ENCODE data around the gene ABCF3. TPM values are rescaled to one million over a fixed set of nuclear protein-coding genes. Genes with fewer than 3 reads are reported as not detected.
A peak's percentile ranks its signal among the peaks of the same experiment; 100 is the strongest.

Gene ABCF3
- polyA plus RNA-seq, 1 donor = 53.2 TPM

DNA sequence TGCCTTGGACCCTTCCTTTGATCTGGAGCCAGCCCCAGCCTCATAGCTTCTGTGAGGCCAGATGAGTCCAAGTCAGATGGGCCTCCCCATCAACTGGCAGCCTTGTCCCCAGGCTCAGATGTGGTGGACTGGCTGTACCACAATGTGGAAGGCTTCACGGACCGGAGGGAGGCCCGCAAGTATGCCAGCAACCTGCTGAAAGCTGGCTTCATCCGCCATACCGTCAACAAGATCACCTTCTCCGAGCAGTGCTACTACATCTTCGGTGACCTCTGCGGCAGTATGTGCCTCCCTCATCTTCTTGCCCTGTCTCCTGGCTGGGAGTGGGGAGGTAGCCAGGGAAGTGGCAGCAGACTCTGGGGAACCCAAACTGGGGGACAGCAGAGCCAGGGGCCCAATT, 18.2 kb upstream of the ABCF3 start:
- DNase-seq (ENCODE audit: low read depth) = no peak

DNA sequence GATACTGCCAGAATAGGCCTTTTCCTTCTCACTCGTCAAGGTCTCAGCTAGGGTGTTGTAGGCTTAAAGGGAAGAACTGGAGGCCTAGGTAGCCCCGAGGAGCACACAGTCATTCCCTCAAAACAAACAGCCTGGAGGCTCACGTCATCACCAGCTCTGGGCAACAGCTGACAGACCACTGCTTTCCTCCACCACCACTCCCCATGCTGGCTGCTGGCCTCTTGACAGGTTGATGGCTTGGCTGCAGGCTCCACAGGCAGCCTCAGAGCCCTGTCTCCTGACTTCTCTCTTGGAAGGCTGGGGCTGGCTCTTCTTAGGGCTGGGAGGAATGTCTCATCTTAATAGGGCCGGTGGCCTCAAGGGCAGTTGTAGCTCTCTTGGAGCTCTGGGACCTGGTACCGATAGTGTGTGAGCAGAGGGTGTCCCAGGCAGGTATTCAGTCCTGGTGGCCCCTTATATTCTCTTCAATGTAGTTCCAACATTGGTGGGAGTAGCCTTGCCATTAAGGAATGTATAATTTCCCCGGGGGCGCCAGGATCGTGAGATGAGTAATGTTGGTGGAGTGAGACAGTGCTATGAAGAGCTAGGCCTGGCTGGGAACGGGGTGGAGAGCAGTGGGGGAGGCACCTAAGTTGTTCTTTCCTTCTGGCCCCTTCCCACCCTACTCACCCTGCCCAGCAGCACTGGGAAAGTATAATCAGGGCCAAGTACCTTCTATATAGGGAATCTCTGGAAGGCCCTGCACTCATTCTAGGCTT, 17.5 kb upstream of the ABCF3 start:
- DNase-seq (ENCODE audit: low read depth) = no peak

DNA sequence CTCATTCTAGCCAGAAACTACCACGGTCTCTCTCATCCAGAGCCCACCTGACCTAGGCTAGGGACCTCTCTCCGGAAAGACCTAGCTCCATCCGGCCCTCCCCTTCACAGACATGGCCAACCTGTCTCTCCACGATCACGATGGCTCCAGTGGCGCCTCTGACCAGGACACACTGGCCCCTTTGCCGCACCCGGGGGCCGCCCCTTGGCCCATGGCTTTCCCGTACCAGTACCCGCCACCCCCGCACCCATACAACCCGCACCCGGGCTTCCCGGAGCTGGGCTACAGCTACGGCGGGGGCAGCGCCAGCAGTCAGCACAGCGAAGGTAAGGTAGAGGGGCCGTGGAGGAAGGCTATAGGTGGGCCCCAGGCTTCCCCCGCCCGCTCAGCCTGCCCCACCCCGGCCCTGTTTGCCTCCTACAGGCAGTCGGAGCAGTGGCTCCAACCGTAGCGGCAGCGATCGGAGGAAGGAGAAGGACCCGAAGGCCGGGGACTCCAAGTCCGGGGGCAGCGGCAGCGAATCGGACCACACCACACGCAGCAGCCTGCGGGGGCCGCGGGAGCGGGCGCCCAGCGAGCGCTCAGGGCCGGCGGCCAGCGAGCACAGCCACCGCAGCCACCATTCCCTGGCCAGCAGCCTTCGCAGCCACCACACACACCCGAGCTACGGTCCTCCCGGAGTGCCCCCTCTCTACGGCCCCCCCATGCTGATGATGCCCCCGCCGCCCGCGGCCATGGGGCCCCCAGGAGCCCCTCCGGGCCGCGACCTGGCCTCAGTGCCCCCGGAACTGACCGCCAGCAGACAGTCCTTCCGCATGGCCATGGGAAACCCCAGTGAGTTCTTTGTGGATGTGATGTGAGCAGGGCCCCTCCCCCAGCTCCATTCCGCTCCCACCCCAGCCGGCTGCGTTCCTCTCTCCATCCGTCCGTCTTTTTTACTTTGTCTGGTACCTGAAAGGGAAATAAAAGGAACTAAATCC, 15.8 kb upstream of the ABCF3 start:
- DNase-seq (ENCODE audit: low read depth) = no peak

DNA sequence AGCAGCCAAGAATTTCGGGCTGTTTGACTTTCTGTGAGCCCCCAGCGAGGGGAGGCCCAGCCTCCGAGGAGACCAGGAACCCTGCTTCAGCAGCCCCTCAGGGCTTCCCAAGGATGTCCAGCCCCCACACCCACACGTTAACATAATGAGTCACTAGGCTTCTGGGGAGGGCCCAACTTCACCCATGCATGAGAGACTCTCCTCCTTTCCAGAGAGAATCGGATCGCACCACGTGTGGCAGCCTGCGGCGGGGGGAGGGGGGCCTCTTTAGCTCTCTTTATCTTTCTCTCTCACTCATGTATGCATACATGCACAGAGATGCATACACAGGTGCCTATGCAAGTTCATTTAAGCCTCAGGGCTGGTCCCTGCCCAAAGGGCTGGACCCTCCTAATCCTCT, 14.4 kb upstream of the ABCF3 start:
- no peak for DNase-seq (ENCODE audit: low read depth)

DNA sequence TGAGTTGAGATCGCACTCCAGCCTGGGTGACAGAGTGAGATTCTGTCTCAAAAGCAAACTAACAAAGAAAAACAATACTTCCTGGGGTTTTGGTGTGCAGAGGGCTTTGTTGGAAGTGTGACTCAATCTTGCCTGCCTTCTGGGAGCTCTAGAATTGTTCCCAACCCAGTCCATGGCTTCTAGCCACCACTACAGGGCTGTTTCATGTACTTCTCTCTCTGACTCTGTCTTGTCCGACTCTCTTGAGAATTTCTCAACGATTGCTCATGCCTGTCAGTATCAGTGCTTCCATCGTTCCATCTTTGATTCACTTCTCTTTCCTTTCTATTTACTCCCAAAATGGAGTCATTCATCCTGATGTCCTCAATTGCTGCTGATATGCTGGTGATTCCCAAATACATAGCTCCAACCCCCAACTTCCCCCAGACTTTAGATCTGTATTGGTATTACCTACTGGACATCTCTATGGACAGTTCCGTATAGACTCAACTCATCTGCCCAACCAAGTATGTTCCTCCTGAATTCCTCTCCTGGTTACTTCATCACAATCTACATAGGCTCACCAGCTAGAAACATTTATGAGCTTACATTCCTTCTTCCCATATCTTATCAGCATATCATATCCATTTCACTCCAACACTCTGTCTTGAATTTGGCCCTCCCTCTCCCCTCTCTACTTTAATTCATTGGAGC, 13.2 kb upstream of the ABCF3 start:
- no peak for DNase-seq (ENCODE audit: low read depth)

DNA sequence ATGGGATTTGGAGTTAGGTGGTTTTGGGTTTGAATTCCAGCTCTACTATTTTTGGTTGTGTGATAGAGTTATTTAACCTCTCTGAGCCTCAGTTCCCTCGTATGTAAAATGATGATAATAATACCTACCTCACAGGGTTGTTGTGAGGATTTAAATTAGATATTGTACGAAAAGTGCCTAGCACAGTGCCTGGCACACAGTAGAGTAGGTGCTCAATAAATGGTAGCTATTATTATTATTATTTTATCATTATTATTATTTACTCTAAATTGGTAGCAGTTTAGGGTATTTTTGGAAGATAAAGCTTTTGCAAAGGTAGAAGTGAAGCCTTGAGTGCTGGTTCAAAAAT, 12.7 kb upstream of the ABCF3 start:
- no peak for DNase-seq (ENCODE audit: low read depth)

DNA sequence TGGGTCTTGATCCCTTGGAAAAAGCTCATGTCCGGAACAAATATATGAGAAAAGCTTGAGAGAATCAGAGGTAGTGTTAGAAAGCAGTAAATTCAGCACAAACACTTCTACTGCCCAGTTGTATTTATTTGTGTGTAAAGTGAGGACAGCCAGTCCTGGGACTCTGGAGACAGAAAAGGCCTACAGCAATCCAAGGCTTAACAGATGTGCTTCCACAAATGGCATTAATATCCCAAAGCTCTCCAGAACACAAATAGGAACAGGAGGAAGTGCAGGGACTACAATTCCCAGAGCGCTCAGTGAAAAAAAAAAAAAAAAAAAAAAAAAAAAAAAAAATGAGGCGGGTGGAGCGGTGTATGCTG, 11.7 kb upstream of the ABCF3 start:
- DNase-seq (ENCODE audit: low read depth) = no peak

DNA sequence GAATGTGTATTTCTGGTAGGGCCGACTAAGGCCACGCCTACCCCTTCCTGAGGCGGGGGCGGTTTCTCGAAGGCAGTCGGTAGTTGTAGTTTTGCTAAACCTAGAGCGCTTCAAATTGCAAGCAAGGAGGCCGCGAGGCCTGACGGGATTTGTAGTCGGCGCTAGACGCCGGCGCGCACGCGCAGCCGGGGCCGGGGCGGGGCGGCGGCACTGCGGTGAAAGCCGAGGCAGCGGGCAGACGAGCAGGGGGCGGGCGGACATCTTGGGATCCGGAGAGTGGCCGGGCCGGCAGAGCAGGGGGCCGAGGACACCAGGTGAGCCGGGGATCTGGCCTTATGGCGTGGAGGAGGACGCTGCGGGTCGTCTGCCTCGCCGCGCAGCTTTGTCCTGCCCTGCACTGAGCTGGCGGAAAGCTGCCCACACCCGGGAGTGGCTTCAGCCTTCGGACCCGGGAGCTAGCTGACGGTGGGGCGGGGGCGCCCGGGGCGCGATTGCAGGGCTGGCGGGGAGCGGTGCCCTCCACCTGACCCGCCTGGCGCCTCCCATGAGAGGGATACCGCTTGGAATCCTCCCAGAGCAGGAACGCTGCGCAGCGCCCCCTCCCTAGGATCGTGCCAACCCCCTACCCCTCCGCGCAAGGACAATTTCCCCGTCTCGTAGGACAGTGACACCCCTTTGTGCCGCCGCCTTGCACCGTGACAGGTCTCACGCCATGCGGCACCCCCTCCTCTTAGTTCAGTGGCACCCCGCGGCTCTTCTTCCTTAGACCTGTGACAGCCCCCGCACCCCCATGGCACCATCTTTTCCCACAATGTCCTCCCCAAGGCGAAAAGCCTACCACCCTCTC, 11.1 kb upstream of the ABCF3 start, which contains the start of gene AP2M1:
TSS of gene AP2M1 (plus strand) at position 210 of the 847 bp plus-strand sequence. CDS start 2,139 bp downstream, outside the sequence.
- peak; percentile 97 for DNase-seq (ENCODE audit: low read depth)

DNA sequence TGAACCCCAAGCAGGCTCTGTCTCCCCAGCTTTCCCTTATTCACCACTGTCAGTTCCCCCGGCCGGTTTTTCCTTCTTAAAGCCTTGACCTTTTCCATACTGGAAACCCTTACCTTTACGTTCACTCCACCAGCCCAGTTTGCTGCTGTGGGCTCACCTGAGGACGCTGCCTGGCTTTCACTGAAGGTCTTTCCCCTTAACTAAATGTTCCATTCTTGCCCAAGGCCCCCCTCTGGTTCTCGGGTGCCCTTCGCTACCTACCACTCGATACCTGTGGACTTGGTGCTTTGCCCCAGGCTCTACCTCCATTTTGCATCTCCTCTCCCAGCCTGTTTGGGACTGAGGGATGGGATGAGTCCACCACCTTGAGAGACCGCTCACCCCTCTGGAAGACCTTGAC, 10.5 kb upstream of the ABCF3 start:
- no peak for DNase-seq (ENCODE audit: low read depth)

DNA sequence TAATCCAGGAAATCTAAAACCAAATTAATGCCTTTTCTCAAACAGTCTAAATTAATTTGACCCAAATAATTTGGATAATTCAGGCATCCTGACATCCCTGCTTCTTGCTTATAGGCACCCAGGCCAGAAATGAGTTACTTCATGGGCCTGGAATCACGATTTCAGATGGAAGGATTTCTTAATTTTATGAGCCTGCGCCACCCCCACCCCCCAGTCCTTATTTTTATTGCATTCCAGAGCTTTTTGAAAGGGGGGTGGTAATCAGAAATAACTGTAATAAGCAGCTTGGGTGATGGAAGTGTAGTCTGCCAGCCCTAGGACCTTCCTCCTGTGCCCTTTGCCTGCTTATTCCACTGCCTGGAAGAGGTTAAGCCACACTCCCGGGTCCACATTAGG, 10.0 kb upstream of the ABCF3 start:
- no peak for DNase-seq (ENCODE audit: low read depth)

DNA sequence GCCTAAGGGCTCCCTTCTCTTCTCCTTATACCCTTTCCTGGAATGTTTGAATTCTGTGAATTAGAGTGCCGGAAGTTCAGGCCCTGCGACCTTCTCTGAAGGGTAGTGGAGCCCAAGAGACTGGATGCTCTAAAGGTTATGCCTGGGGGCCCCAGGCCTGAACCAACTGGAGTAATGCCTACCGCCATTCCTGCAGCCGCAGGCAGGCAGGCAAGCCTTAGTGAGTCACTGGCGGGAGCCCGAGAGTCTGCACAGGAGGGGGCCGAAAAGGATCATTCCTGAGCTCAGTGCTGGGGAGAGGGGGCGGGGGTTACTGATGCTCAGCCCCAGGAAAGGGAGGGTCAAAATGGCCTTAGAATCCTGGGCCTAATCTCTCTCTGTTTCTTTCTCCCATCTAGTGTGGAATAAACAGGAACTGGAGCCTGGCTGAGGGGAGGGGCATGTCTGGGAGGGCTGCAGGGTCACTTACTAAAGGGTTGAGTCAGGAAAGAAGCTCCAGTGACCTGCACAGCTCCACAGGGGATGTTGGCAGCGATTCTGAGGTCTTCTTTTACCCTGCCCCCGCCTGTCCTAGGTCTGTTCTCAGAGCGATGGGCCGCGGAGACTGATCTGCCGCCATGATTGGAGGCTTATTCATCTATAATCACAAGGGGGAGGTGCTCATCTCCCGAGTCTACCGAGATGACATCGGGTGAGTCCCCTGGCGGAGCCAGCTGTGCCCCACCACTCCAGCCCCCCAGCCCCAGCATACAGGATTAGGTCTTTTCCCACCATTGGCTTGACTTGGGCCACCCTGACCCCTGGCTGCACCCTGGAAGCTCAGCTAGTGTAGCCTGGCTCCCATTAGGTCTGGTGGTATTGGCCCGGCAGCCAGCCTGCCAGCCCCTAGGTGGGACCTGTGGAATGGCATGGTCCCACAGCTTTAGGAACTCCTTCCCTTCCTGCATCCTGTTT, 9.3 kb upstream of the ABCF3 start:
- DNase-seq (ENCODE audit: low read depth) = no peak

DNA sequence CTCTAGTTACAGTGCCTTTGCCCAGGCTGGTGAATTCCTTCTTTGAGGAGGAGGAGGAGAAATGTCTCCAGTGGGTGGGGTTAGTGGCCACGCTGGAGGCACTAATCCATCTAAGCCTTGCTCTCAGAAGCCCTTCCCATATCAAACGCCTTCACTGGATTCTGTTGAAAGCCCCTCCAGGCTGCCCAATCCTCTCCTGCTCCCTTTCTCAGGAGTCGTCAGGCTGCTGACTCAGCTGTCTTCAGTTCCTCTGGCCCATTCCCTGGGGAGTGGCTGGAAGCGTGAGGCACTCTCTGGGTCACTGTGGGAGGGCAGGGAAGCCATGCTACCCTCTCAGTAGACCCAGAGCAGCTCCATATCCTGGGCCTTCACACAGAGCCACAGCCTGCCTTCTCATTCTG, 8.7 kb upstream of the ABCF3 start:
- DNase-seq (ENCODE audit: low read depth) = no peak

DNA sequence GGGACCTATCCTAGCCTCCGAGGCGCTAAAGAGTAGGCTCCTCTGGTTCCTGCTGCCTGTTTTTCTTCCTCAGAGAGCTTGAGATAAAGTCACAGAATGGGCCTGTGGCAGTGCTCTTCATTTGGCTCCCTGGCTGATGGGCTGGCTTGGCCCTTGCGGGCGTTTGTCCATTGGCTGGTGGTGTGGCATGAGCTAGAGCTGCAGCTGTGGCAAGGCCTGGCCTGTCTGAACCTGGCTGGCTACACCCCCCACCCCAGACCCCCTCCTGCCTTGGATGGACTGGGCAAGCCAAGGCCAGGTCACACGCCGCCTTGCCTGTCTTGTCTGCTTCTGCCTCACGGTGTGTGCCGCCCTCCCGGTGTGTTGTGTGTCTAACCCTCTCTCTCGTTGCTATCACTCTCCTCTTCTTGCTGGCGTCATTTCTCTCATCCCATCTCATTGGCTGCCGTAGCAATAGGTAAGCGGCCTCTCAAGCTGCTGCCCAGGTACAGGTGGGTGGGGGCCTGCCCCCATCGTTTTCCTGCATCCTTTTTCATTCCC, 8.2 kb upstream of the ABCF3 start:
- DNase-seq (ENCODE audit: low read depth) = no peak

DNA sequence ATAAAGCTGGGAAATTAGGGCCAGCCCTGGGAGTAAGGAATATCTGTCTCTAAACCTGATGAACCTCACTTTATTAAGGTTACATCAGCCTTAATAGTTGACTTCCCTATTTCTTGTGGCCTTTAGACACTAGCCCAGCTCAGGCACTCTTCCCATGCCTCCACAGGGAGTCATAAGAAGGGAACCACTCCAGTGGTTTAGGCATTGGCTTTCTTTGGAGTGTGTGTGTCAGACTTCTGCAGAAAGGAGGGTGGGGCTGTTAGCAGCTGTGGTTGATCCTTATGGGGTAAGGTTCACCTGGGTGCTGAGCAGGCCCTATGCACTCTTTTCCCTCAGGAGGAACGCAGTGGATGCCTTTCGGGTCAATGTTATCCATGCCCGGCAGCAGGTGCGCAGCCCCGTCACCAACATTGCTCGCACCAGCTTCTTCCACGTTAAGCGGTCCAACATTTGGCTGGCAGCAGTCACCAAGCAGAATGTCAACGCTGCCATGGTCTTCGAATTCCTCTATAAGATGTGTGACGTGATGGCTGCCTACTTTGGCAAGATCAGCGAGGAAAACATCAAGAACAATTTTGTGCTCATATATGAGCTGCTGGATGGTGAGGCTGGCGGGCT, 7.4 kb upstream of the ABCF3 start:
- DNase-seq (ENCODE audit: low read depth) = no peak

DNA sequence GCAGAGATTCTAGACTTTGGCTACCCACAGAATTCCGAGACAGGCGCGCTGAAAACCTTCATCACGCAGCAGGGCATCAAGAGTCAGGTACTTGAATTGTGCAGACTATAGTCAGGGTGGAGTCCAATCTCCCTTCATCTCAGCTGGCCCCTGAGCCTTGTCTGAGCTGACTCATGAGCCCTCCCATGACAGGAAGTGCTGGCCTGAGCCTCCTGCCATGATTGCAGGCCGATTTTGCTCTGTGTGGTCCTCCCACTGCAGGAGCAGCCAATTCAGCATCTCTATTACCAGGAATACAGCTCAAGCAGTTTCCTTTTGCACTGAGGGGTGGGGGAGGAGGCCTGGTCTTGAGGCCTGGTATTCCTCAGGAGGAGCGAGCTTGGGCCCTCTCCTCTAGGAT, 5.8 kb upstream of the ABCF3 start:
- DNase-seq (ENCODE audit: low read depth) = no peak

DNA sequence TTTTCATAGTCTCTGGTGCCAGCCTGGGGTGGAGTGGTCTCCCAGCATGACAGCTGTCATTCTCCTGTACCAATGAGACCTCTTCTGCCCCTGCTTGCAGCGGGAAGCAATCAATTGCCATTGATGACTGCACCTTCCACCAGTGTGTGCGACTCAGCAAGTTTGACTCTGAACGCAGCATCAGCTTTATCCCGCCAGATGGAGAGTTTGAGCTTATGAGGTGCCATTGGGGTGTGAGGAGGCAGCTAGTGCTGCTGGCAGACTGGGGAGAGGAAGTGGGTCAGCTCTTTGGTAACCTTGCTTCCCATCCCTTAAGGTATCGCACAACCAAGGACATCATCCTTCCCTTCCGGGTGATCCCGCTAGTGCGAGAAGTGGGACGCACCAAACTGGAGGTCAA, 4.4 kb upstream of the ABCF3 start:
- DNase-seq (ENCODE audit: low read depth) = no peak

DNA sequence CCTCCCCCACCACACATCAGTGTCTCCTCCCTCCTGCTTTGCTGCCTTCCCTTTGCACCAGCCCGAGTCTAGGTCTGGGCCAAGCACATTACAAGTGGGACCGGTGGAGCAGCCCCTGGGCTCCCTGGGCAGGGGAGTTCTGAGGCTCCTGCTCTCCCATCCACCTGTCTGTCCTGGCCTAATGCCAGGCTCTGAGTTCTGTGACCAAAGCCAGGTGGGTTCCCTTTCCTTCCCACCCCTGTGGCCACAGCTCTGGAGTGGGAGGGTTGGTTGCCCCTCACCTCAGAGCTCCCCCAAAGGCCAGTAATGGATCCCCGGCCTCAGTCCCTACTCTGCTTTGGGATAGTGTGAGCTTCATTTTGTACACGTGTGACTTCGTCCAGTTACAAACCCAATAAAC, 2.3 kb upstream of the ABCF3 start:
- DNase-seq (ENCODE audit: low read depth) = no peak

DNA sequence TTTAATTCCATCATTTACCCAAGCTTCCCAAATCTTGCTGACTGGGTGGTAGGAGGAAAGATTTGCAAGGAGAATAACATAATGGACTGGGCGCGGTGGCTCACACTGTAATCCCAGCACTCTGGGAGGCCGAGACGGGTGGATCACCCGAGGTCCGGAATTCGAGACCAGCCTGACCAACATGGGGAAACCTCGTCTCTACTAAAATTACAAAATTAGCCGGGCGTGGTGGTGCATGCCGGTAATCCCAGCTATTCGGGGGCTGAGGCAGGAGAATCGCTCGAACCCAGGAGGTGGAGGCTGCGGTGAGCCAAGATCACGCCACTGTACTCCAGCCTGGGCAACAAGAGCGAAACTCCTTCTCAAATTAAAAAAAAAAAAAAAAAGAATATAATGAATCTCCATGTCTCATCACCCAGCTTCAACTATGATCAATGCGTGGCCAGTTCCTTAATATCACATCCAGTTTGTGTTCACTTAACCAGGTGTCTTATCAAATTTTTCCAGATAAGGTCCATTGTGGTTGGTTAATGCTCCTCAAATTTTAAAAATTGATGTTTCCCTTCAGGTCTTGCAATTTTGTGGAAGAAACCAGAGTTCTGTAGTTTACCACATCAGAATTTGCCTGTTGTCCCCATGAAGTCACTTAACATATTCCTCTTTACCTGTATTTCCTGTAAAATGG, 1.3 kb upstream of the ABCF3 start:
- DNase-seq (ENCODE audit: low read depth) = no peak
